ENCODE results near the gene TMEM184B.
A peak's percentile ranks its signal among the peaks of the same experiment; 100 is the strongest.

The TMEM184B gene
- 38.3 to 46.5 (median 45.9) reads per million in 3 donors for total RNA-seq

DNA sequence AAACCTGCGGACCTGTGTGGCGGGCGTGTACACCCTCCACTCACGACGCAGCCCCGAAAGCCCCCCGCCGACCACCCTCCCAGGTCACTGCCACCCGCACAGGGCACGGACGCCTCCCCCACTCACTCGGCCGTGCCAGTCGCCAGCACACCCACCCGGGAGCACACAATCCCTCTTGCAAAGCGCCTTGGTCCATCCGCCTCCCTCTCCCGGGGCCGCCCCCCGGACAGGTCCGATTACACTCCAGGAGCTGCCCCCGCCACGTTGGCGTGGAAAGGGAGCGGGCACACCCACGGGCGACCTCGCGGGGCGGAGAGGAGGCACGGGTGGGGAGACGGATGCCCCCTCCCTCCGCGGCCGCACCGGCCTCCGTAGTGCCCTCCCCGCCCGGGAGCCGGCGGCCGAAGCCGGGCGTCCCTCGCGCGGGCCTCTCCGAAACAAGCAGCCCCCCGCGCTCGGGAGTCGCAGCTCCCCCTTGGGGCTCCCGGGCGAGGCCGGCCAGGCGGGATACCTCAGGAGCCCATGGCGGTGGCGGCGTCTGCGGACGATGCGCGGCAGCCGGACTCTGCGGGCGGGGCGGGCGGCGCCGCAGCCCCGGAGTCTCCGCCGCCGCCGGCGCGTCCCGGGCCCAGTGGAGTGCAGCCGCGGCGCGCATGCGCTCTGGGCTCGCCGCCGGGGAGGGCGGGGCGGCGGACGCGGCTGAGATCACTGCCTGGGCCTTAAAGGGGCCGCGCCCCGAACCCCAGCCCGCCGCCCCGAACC lies at the start of gene TMEM184B:
TSS of gene TMEM184B (minus strand) at position 638 of the 762 bp plus-strand sequence. CDS start 25,049 bp downstream, outside the sequence.
- peak within 1 kb of the TSS; percentile 77 for H3K27ac ChIP-seq (ENCODE audit: insufficient read depth, low read length, poor library complexity, severe bottlenecking)
- no peaks in the 10 kb centered on the region for H3K36me3 ChIP-seq (ENCODE audit: control insufficient read depth, insufficient read depth, low read length)
- peak; percentile 73 to 76 (median 76) for DNase-seq
- peaks cover 14% of the 10 kb centered on the region for H3K4me1 ChIP-seq (ENCODE audit: control insufficient read depth, insufficient read depth, low read length, poor library complexity, severe bottlenecking)
- peak within 1 kb of the TSS; percentile 96 for H3K4me3 ChIP-seq (ENCODE audit: insufficient read depth, low read depth, low read length, poor library complexity, severe bottlenecking)
- H3K9me3 ChIP-seq (ENCODE audit: control insufficient read depth, low read length): no peaks in the 10 kb centered on the region
- H3K27me3 ChIP-seq (replicated peaks; ENCODE audit: control insufficient read depth, insufficient read depth, low read length, poor library complexity, severe bottlenecking): no peaks in the 10 kb centered on the region

DNA sequence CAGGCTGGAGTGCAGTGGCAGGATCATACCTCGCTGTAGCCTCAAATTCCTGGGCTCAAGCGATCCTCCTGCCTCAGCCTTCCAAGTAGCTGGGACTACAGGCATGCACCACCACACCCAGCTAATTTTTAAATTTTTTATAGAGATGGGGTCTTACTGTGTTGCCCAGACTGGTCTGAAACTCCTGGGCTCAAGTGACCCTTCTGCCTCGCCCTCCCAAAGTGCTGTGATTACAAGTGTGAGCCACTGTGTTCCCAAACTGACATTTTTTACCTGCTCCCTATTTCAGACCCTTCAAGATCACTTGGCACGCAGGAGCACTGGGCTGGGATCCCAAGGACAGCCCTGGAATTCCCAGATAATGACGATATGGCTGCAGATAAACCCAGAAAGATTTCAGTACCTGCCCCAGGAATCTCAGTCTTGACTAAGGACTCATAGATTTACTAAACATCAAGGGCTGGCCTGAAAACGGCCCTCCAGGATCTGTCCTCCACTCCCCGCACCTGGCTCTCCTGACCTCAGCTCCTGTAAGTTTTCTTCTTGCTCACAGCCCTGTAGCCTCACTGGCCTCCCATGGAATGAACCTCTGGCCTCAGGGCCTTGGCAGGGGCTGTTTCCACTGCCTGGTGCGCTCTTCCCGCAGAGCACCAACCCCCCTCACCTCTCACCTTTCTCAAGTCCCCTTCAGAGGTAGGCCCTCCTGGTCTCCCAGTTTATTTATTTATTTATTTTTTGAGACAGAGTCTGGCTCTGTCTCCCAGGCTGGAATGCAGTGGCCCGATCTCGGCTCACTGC lies 48.0 kb upstream of the TMEM184B start:
- no peak overlapping the region for H3K27ac ChIP-seq (ENCODE audit: insufficient read depth, low read length, poor library complexity, severe bottlenecking)
- H3K36me3 ChIP-seq (ENCODE audit: control insufficient read depth, insufficient read depth, low read length): no peaks in the 10 kb centered on the region
- no peak for DNase-seq
- no peak overlapping the region for H3K4me3 ChIP-seq (ENCODE audit: insufficient read depth, low read depth, low read length, poor library complexity, severe bottlenecking)
- H3K4me1 ChIP-seq (ENCODE audit: control insufficient read depth, insufficient read depth, low read length, poor library complexity, severe bottlenecking): peaks cover 10% of the 10 kb centered on the region
- no peaks in the 10 kb centered on the region for H3K9me3 ChIP-seq (ENCODE audit: control insufficient read depth, low read length)
- no peaks in the 10 kb centered on the region for H3K27me3 ChIP-seq (replicated peaks; ENCODE audit: control insufficient read depth, insufficient read depth, low read length, poor library complexity, severe bottlenecking)

GRCh38 chr22:38318792-38319773 lies 46.3 kb upstream of the TMEM184B start:
- Histone ChIP-seq H3K27me3 (replicated peaks; ENCODE audit: control insufficient read depth, insufficient read depth, low read length, poor library complexity, severe bottlenecking) (no peaks in the 10 kb centered on the region), H3K27ac (ENCODE audit: insufficient read depth, low read length, poor library complexity, severe bottlenecking) (no peak overlapping the region), H3K4me3 (ENCODE audit: insufficient read depth, low read depth, low read length, poor library complexity, severe bottlenecking) (no peak overlapping the region), H3K36me3 (ENCODE audit: control insufficient read depth, insufficient read depth, low read length) (no peaks in the 10 kb centered on the region), H3K4me1 (ENCODE audit: control insufficient read depth, insufficient read depth, low read length, poor library complexity, severe bottlenecking) (peaks cover 27% of the 10 kb centered on the region), H3K9me3 (ENCODE audit: control insufficient read depth, low read length) (no peaks in the 10 kb centered on the region)
- no peak for DNase-seq

DNA sequence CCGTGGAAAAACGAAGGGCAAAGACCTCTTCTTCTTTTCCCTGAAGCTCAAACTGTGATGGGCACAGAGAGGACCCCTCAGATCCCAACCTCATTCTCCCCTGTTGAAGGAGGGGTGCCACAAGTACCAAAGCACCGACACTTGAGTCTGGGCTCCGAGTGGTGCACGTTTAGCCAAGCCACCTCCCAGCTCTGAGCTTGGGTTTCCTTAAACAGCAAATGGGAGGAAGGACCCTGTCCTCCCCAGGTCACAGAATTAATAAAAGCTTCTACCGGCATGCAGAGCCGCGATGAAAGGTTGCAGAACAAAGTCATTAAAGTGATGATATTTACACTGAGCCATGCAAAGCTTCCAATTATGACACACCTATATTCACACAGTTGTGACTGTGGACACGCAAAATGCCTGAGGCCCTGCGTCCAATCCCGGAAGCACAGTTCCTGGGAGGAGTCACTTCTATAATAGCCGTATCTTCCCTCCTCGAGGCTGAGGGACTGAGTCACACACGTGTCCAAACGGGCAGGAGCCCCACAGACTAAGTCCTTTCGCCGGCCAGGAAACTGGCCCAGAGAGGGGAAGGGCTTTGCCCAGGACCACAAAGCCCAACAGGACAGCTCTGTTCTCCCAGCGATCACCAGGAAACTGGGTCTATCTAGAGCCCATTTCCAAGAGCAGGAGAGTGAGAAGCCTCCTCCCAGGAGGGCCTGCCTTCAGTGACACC lies 45.3 kb upstream of the TMEM184B start:
- H3K4me1 ChIP-seq (ENCODE audit: control insufficient read depth, insufficient read depth, low read length, poor library complexity, severe bottlenecking): peaks cover 35% of the 10 kb centered on the region
- no peaks in the 10 kb centered on the region for H3K27me3 ChIP-seq (replicated peaks; ENCODE audit: control insufficient read depth, insufficient read depth, low read length, poor library complexity, severe bottlenecking)
- H3K9me3 ChIP-seq (ENCODE audit: control insufficient read depth, low read length): no peaks in the 10 kb centered on the region
- no peak for DNase-seq
- H3K36me3 ChIP-seq (ENCODE audit: control insufficient read depth, insufficient read depth, low read length): no peaks in the 10 kb centered on the region
- H3K27ac ChIP-seq (ENCODE audit: insufficient read depth, low read length, poor library complexity, severe bottlenecking): peak overlapping the region; percentile 92
- H3K4me3 ChIP-seq (ENCODE audit: insufficient read depth, low read depth, low read length, poor library complexity, severe bottlenecking): no peak overlapping the region

GRCh38 chr22:38317122-38317994 lies 44.5 kb upstream of the TMEM184B start, which contains the start of gene CSNK1E:
Gene CSNK1E, minus strand, starts transcription at chr22:38317433. Its CDS starts 3,276 bp downstream, at chr22:38314157.
- Histone ChIP-seq H3K4me3 (ENCODE audit: insufficient read depth, low read depth, low read length, poor library complexity, severe bottlenecking) (peak within 1 kb of the TSS; percentile 76), H3K36me3 (ENCODE audit: control insufficient read depth, insufficient read depth, low read length) (peaks cover 1% of the 10 kb centered on the region), H3K27ac (ENCODE audit: insufficient read depth, low read length, poor library complexity, severe bottlenecking) (peak within 1 kb of the TSS; percentile 92), H3K4me1 (ENCODE audit: control insufficient read depth, insufficient read depth, low read length, poor library complexity, severe bottlenecking) (peaks cover 36% of the 10 kb centered on the region), H3K9me3 (ENCODE audit: control insufficient read depth, low read length) (no peaks in the 10 kb centered on the region), H3K27me3 (replicated peaks; ENCODE audit: control insufficient read depth, insufficient read depth, low read length, poor library complexity, severe bottlenecking) (no peaks in the 10 kb centered on the region)
- DNase-seq: peak; percentile 58 to 65 (median 63)

GRCh38 chr22:38316364-38317121 lies 43.7 kb upstream of the TMEM184B start:
- Histone ChIP-seq H3K4me3 (ENCODE audit: insufficient read depth, low read depth, low read length, poor library complexity, severe bottlenecking) (peak overlapping the region; percentile 69), H3K4me1 (ENCODE audit: control insufficient read depth, insufficient read depth, low read length, poor library complexity, severe bottlenecking) (peaks cover 39% of the 10 kb centered on the region), H3K27ac (ENCODE audit: insufficient read depth, low read length, poor library complexity, severe bottlenecking) (peak overlapping the region; percentile 84), H3K36me3 (ENCODE audit: control insufficient read depth, insufficient read depth, low read length) (peaks cover 4% of the 10 kb centered on the region), H3K27me3 (replicated peaks; ENCODE audit: control insufficient read depth, insufficient read depth, low read length, poor library complexity, severe bottlenecking) (no peaks in the 10 kb centered on the region), H3K9me3 (ENCODE audit: control insufficient read depth, low read length) (no peaks in the 10 kb centered on the region)
- peak; percentile 36 to 48 (median 46) for DNase-seq

GRCh38 chr22:38315823-38316363 lies 43.1 kb upstream of the TMEM184B start:
- Histone ChIP-seq H3K4me3 (ENCODE audit: insufficient read depth, low read depth, low read length, poor library complexity, severe bottlenecking) (peak overlapping the region; percentile 69), H3K27ac (ENCODE audit: insufficient read depth, low read length, poor library complexity, severe bottlenecking) (peak overlapping the region; percentile 84), H3K9me3 (ENCODE audit: control insufficient read depth, low read length) (no peaks in the 10 kb centered on the region), H3K4me1 (ENCODE audit: control insufficient read depth, insufficient read depth, low read length, poor library complexity, severe bottlenecking) (peaks cover 44% of the 10 kb centered on the region), H3K27me3 (replicated peaks; ENCODE audit: control insufficient read depth, insufficient read depth, low read length, poor library complexity, severe bottlenecking) (no peaks in the 10 kb centered on the region), H3K36me3 (ENCODE audit: control insufficient read depth, insufficient read depth, low read length) (peaks cover 4% of the 10 kb centered on the region)
- no peak for DNase-seq
